ENCODE measurements around the gene CDH23. TPM values are rescaled to one million over a fixed set of nuclear protein-coding genes. Genes with fewer than 3 reads are reported as not detected.

The CDH23 gene
- total and polyA plus RNA-seq, 12 donors, result 1.7 to 20.2 (median 7.8) TPM

DNA sequence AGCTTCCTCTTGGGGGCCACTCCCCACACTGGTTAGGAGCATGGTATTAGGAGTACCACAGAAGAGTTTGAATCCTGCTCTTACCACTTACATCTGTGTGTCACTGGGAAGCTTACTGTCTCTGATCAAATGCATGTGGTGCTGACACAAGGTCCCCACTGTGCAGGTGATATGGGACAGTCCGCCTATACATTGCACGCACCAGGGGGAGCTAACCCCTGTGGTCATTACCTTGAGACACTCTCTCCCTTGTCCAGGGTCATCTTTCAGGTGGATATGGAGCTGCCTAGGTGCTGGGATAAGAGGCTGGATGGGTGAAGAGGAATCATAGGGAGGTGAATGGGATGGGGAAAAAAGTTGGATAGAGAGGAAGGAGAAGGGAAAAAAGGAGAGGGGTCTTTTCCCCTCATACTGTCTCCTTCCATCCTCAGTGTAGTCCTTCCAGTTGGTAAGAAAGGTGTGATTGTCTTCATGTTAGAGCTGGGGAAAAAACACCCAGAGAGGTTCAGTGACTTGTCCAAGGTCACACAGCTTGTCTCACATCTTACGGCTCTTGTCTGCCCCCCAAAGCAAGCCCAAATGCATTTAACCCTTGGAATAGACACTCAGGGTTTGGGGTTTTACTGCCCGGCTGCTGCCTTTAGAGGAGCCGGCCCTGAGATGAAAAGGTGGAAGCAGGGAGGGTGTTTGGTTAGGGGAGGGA is 125.9 kb downstream of the CDH23 start:
- H3K27ac ChIP-seq, result no peak overlapping the region
- TF ChIP-seq, protein P1, sequence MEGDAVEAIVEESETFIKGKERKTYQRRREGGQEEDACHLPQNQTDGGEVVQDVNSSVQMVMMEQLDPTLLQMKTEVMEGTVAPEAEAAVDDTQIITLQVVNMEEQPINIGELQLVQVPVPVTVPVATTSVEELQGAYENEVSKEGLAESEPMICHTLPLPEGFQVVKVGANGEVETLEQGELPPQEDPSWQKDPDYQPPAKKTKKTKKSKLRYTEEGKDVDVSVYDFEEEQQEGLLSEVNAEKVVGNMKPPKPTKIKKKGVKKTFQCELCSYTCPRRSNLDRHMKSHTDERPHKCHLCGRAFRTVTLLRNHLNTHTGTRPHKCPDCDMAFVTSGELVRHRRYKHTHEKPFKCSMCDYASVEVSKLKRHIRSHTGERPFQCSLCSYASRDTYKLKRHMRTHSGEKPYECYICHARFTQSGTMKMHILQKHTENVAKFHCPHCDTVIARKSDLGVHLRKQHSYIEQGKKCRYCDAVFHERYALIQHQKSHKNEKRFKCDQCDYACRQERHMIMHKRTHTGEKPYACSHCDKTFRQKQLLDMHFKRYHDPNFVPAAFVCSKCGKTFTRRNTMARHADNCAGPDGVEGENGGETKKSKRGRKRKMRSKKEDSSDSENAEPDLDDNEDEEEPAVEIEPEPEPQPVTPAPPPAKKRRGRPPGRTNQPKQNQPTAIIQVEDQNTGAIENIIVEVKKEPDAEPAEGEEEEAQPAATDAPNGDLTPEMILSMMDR (IDR thresholded peaks at IDR 0.05), result no peak
- TF ChIP-seq POLR2A (IDR thresholded peaks at IDR 0.05), result no peak
- no peaks in the 10 kb centered on the region for H3K4me1 ChIP-seq (replicated peaks in 1 of 2)
- H3K4me3 ChIP-seq, result no peak overlapping the region
- WGBS, 4 donors, result 73 to 89% (median 75%) methylated on average over 5 of the region's 5 CpGs
- no peaks in the 10 kb centered on the region for H3K36me3 ChIP-seq (replicated peaks in 1 of 2)
- DNase-seq, result no peak
- no peaks in the 10 kb centered on the region for H3K9me3 ChIP-seq (replicated peaks in 1 of 3)
- peaks cover 9% of the 10 kb centered on the region for H3K27me3 ChIP-seq
- intact Hi-C loops (cut with DNase I), result no loop called here

DNA sequence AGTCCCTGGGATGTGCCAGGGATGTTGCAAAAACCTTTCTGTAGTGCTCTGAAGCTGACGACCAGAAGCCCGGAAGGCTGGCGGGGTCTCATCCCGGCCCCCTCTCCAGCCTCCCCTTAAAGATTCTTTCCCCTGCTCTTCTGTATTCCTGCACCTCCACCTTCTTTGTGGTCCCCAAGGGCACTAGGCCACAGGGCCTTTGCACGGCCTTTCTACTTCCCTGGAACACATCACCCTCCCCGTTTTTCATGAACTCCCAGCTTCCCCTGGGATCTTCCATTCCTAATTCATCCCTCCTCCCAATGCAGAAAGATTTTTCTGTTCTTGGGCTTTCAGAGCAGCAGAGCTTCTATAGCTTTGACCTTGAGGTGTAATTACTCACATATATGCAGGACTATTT is 127.0 kb downstream of the CDH23 start:
- DNase-seq, result no peak
- no peak overlapping the region for H3K4me3 ChIP-seq
- 57 to 91% (median 83%) methylated on average over 6 of the region's 6 CpGs for WGBS, 4 donors
- no peaks in the 10 kb centered on the region for H3K36me3 ChIP-seq (replicated peaks in 1 of 2)
- H3K4me1 ChIP-seq (replicated peaks in 1 of 2), result no peaks in the 10 kb centered on the region
- TF ChIP-seq POLR2A (IDR thresholded peaks at IDR 0.05), result no peak
- TF ChIP-seq, protein P1 (IDR thresholded peaks at IDR 0.05), result no peak
- no peak overlapping the region for H3K27ac ChIP-seq
- H3K27me3 ChIP-seq, result peaks cover 9% of the 10 kb centered on the region
- intact Hi-C loops (cut with DNase I), result no loop called here
- H3K9me3 ChIP-seq (replicated peaks in 1 of 3), result no peaks in the 10 kb centered on the region

DNA sequence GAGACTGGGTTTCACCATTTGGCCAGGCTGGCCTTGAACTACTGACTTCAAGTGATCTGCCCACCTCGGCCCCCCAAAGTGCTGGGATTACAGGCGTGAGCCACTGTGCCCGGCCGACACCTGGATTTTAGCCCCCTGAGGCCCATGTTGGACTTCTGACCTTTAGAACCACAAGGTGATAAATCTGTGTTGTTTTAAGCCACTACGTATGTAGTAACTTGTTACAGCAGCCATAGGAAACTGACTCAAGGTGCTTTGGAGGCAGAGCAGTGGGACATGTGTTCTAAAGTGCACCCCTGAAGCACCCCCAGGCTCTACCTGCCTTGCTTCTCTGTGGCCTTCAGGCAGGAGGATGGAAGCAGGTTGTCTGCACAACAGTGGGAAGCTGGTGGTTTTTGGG is 128.4 kb downstream of the CDH23 start:
- H3K36me3 ChIP-seq (replicated peaks in 1 of 2), result no peaks in the 10 kb centered on the region
- H3K27me3 ChIP-seq, result peaks cover 9% of the 10 kb centered on the region
- H3K27ac ChIP-seq, result no peak overlapping the region
- TF ChIP-seq, protein P1 (IDR thresholded peaks at IDR 0.05), result no peak
- TF ChIP-seq POLR2A (IDR thresholded peaks at IDR 0.05), result no peak
- 77 to 82% (median 81%) methylated on average over 5 of the region's 5 CpGs for WGBS, 4 donors
- H3K4me1 ChIP-seq (replicated peaks in 1 of 2), result no peaks in the 10 kb centered on the region
- intact Hi-C loops (cut with DNase I), result no loop called here
- no peaks in the 10 kb centered on the region for H3K9me3 ChIP-seq (replicated peaks in 1 of 3)
- no peak for DNase-seq
- H3K4me3 ChIP-seq, result no peak overlapping the region

DNA sequence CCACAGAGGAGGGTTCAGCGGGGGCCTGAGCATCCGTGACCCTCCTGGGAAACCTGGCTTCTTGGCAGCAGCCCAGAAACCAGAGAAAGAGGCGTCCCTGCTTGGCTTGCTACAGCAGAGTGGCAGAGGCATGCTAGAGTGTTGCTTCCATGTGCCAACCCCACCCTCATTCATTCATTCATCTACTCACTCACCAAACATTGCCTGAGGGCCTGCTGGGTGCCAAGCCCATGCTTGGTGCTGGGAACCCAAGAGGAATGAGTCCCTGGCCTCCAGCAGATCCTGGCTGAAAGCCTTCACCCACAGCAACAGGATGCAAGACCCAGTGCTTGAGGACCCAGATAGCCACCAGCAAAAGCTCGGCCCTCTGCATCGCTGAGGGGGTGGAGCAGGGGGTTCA is 129.0 kb downstream of the CDH23 start:
- TF ChIP-seq, protein P1 (IDR thresholded peaks at IDR 0.05), result no peak
- TF ChIP-seq POLR2A (IDR thresholded peaks at IDR 0.05), result no peak
- Histone ChIP-seq H3K4me3 (no peak overlapping the region), H3K4me1 (replicated peaks in 1 of 2) (no peaks in the 10 kb centered on the region), H3K27ac (no peak overlapping the region), H3K36me3 (replicated peaks in 1 of 2) (no peaks in the 10 kb centered on the region), H3K9me3 (replicated peaks in 1 of 3) (no peaks in the 10 kb centered on the region), H3K27me3 (peaks cover 9% of the 10 kb centered on the region)
- 72 to 96% (median 81%) methylated on average over 5 of the region's 5 CpGs for WGBS, 4 donors
- no peak for DNase-seq
- intact Hi-C loops (cut with DNase I), result no loop called here

Data from adrenal gland (tissue), 12 donors.